Activated T-cell treated with anti-CD3 and anti-CD28 coated beads, Interleukin-2, amount 50 U/mL, for 1 hour (primary cell): ENCODE results near the gene PRRX1.

Source experiments
- DNase-seq: peaks from one replicate; pipeline ENCODE4 v3.0.0-alpha.2; 2020

Gene PRRX1

GRCh38 chr1:170664828-170665612 is 1.1 kb downstream of the PRRX1 start:
- no peak for DNase-seq

- no peak for DNase-seq
Measured at GRCh38 chr1:170665629-170666028, 1.7 kb downstream of the PRRX1 start.

GRCh38 chr1:170666541-170667254 is 2.8 kb downstream of the PRRX1 start:
- no peak for DNase-seq

- DNase-seq = no peak
Measured at GRCh38 chr1:170668209-170669106, 4.5 kb downstream of the PRRX1 start.

GRCh38 chr1:170669107-170669445 is 5.1 kb downstream of the PRRX1 start:
- DNase-seq = no peak

- DNase-seq = no peak
Measured at GRCh38 chr1:170669586-170670530, 5.9 kb downstream of the PRRX1 start.

GRCh38 chr1:170670802-170671628 is 7.1 kb downstream of the PRRX1 start:
- no peak for DNase-seq

- no peak for DNase-seq
Measured at GRCh38 chr1:170671629-170671963, 7.7 kb downstream of the PRRX1 start.

GRCh38 chr1:170672316-170672715 is 8.4 kb downstream of the PRRX1 start:
- no peak for DNase-seq

- no peak for DNase-seq
Measured at GRCh38 chr1:170674239-170674638, 10.3 kb downstream of the PRRX1 start.

GRCh38 chr1:170674986-170675385 is 11.1 kb downstream of the PRRX1 start:
- DNase-seq = no peak

- no peak for DNase-seq
Measured at GRCh38 chr1:170675865-170676264, 11.9 kb downstream of the PRRX1 start.

- DNase-seq = no peak
Measured at GRCh38 chr1:170676628-170677027, 12.7 kb downstream of the PRRX1 start.

GRCh38 chr1:170678027-170678600 is 14.2 kb downstream of the PRRX1 start:
- DNase-seq = no peak

GRCh38 chr1:170680428-170680827 is 16.5 kb downstream of the PRRX1 start:
- no peak for DNase-seq

- DNase-seq = no peak
Measured at GRCh38 chr1:170682169-170682568, 18.2 kb downstream of the PRRX1 start.

GRCh38 chr1:170682809-170683208 is 18.9 kb downstream of the PRRX1 start:
- no peak for DNase-seq

GRCh38 chr1:170685166-170685565 is 21.2 kb downstream of the PRRX1 start:
- DNase-seq = no peak

- no peak for DNase-seq
Measured at GRCh38 chr1:170686291-170686690, 22.4 kb downstream of the PRRX1 start.

GRCh38 chr1:170687621-170688020 is 23.7 kb downstream of the PRRX1 start:
- no peak for DNase-seq

- no peak for DNase-seq
Measured at GRCh38 chr1:170691258-170691657, 27.3 kb downstream of the PRRX1 start.
